GM18526 (cell line): ENCODE data around the gene GNAI1.

Experiments
- POLR2A ChIP-seq: IDR thresholded peaks from 3 replicates; pipeline ENCODE4 v1.6.1; 2011; ENCODE audit not compliant: insufficient read length; ENCODE audit errors: extremely low read depth

The GNAI1 gene

GRCh38 chr7:80243425-80243824, 108.8 kb downstream of the GNAI1 start:
- no peak for TF ChIP-seq POLR2A

GRCh38 chr7:80244206-80244916, 109.7 kb downstream of the GNAI1 start:
- TF ChIP-seq POLR2A, result no peak

- no peak for TF ChIP-seq POLR2A
These were observed 112.5 kb downstream of the GNAI1 start for GRCh38 chr7:80247144-80247543.

GRCh38 chr7:80247891-80248290, 113.3 kb downstream of the GNAI1 start:
- no peak for TF ChIP-seq POLR2A

GRCh38 chr7:80249184-80249583, 114.6 kb downstream of the GNAI1 start:
- no peak for TF ChIP-seq POLR2A

GRCh38 chr7:80249619-80250295, 115.1 kb downstream of the GNAI1 start:
- TF ChIP-seq POLR2A, result no peak

- TF ChIP-seq POLR2A, result no peak
These were observed 118.6 kb downstream of the GNAI1 start for GRCh38 chr7:80253237-80253636.

- TF ChIP-seq POLR2A, result no peak
These were observed 119.0 kb downstream of the GNAI1 start for GRCh38 chr7:80253653-80254052.

- no peak for TF ChIP-seq POLR2A
These were observed 121.0 kb downstream of the GNAI1 start for GRCh38 chr7:80255656-80256055.

- TF ChIP-seq POLR2A, result no peak
These were observed 123.1 kb downstream of the GNAI1 start for GRCh38 chr7:80257756-80258155.

GRCh38 chr7:80260606-80261005, 126.0 kb downstream of the GNAI1 start:
- TF ChIP-seq POLR2A, result no peak

- TF ChIP-seq POLR2A, result no peak
These were observed 128.7 kb downstream of the GNAI1 start for GRCh38 chr7:80263333-80263732.

- TF ChIP-seq POLR2A, result no peak
These were observed 129.2 kb downstream of the GNAI1 start for GRCh38 chr7:80263821-80264220.

- no peak for TF ChIP-seq POLR2A
These were observed 130.3 kb downstream of the GNAI1 start for GRCh38 chr7:80264769-80265495.

- TF ChIP-seq POLR2A, result no peak
These were observed 138.1 kb downstream of the GNAI1 start for GRCh38 chr7:80272560-80273239.
